RWPE2 (cell line): ENCODE results near the gene HS3ST6.
A peak's percentile ranks its signal among the peaks of the same experiment; 100 is the strongest.

Experiments
- ATAC-seq: fragments of 200-7000 bp; cut with Tn5 transposase; 3 replicates; pipeline ENCODE4 v1.9.1; 2021; ENCODE audit warnings: low read depth
- DNase-seq: peaks from one replicate; pipeline ENCODE4 v3.0.0-alpha.2; 2020; ENCODE audit warnings: low spot score
- H3K27ac ChIP-seq: fragments of 450-650 bp; 2 replicates; pipeline ENCODE4 v1.5.1; 2017; ENCODE audit warnings: mild to moderate bottlenecking; ENCODE audit not compliant: poor library complexity, severe bottlenecking
- H3K27me3 ChIP-seq: fragments of 250-450 bp; sonication (Bioruptor Pico); 2 replicates; pipeline ENCODE4 v1.5.1; 2021; ENCODE audit warnings: mild to moderate bottlenecking, moderate library complexity; ENCODE audit not compliant: insufficient read depth, poor library complexity, severe bottlenecking
- H3K36me3 ChIP-seq: fragments of 250-450 bp; sonication (Bioruptor Pico); 2 replicates; pipeline ENCODE4 v1.5.1; 2020; ENCODE audit warnings: low read depth, mild to moderate bottlenecking, moderate library complexity
- H3K4me1 ChIP-seq: fragments of 250-450 bp; sonication (Bioruptor Pico); 2 replicates; pipeline ENCODE4 v1.5.1; 2021; ENCODE audit warnings: mild to moderate bottlenecking, moderate library complexity; ENCODE audit not compliant: insufficient read depth, poor library complexity, severe bottlenecking
- H3K4me3 ChIP-seq: fragments of 250-450 bp; sonication (Bioruptor Pico); 2 replicates; pipeline ENCODE4 v1.5.1; 2021; ENCODE audit warnings: mild to moderate bottlenecking, moderate library complexity; ENCODE audit not compliant: severe bottlenecking
- H3K9me3 ChIP-seq: fragments of 250-450 bp; sonication (Bioruptor Pico); 2 replicates; pipeline ENCODE4 v1.5.1; 2021; ENCODE audit warnings: mild to moderate bottlenecking, moderate library complexity; ENCODE audit not compliant: severe bottlenecking
- CTCF ChIP-seq: fragments of 450-650 bp; IDR thresholded peaks from one replicate; pipeline ENCODE4 v1.5.1; 2017; ENCODE audit warnings: mild to moderate bottlenecking, moderate library complexity; ENCODE audit not compliant: poor library complexity, severe bottlenecking

HS3ST6 gene

GRCh38 chr16:1945559-1946391, 27.6 kb upstream of the HS3ST6 start:
- Histone ChIP-seq H3K4me1 (peaks cover 17% of the 10 kb centered on the region), H3K27me3 (no peaks in the 10 kb centered on the region), H3K36me3 (no peaks in the 10 kb centered on the region; the same call in 1 of the 2 replicates), H3K4me3 (no peak overlapping the region), H3K9me3 (no peaks in the 10 kb centered on the region), H3K27ac (no peak overlapping the region)
- ATAC-seq (no peak), DNase-seq (no peak)
- TF ChIP-seq CTCF: no peak

GRCh38 chr16:1944612-1945199, 26.5 kb upstream of the HS3ST6 start:
- TF ChIP-seq CTCF: no peak
- no peaks in the 10 kb centered on the region for H3K27me3 ChIP-seq
- peaks cover 10% of the 10 kb centered on the region for H3K4me1 ChIP-seq
- DNase-seq (peak; percentile 42), ATAC-seq (no peak)
- H3K9me3 ChIP-seq: no peaks in the 10 kb centered on the region
- no peak overlapping the region for H3K27ac ChIP-seq
- H3K36me3 ChIP-seq: peaks cover 6% of the 10 kb centered on the region; the same call in 1 of the 2 replicates
- H3K4me3 ChIP-seq: no peak overlapping the region

DNA sequence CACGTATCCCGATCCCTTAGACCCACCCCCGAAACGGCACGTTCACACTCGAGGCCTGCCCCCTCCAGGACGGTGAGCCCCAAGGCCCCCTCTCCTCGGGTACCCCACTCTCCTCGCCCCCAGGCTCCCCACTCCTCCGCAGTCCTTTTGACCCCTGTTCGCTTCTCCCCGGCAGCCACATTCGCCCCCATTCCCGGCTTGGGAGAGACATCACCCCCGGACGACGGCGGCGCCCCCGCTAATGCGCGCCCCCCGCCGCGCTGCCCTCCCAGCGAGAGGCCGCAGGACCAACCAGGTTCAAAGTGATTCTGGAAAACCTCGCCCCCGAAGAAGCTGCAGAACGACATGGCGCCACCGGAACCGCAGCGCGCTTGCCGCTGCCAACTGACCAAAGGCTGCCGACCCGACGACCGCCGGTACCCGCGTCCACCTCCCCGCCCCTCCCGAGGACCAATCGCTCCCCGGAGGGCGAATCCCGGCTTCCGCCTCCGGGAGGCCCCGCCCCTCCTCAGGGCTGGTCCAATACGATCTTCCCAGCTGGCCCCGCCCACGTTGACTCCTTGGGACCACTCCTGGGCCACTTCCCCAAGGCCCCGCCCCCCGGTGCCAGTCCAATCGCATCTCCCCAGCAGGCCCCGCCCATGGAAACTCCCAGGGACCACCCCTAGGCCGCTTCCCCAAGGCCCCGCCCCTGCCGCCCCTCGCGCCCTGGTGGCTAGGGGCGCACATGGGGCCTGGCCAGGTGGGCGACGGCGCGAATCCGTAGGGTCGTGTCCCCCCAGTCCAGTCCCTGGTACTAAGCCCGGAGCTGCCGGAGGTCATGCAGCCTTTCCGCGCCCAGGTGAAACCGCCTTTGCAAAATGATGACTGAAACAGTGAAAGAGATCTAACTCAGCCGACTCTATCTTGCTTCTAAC, 24.9 kb upstream of the HS3ST6 start, which contains the start of gene MSRB1:
MSRB1 (minus strand) TSS at position 390 of the 917 bp plus-strand sequence; CDS start at position 347, 43 bp downstream.
- ATAC-seq (peak; percentile 93), DNase-seq (peak; percentile 100)
- no peak for TF ChIP-seq CTCF
- Histone ChIP-seq H3K27me3 (no peaks in the 10 kb centered on the region), H3K36me3 (peaks cover 6% of the 10 kb centered on the region; the same call in 1 of the 2 replicates), H3K4me1 (peaks cover 10% of the 10 kb centered on the region), H3K9me3 (no peaks in the 10 kb centered on the region), H3K27ac (peak within 1 kb of the TSS; percentile 12), H3K4me3 (peak within 1 kb of the TSS; percentile 85)

- H3K4me3 ChIP-seq: peak overlapping the region; percentile 85
- no peaks in the 10 kb centered on the region for H3K9me3 ChIP-seq
- TF ChIP-seq CTCF: no peak
- H3K36me3 ChIP-seq: peaks cover 6% of the 10 kb centered on the region; the same call in 1 of the 2 replicates
- peaks cover 10% of the 10 kb centered on the region for H3K4me1 ChIP-seq
- DNase-seq (peak; percentile 57), ATAC-seq (no peak)
- peak overlapping the region; percentile 12 for H3K27ac ChIP-seq
- H3K27me3 ChIP-seq: no peaks in the 10 kb centered on the region
Observed at GRCh38 chr16:1942047-1942809, 24.0 kb upstream of the HS3ST6 start.
